GM18868 (cell line): ENCODE data around the gene SREBF1.
A peak's percentile ranks its signal among the peaks of the same experiment; 100 is the strongest.

Source experiments
- ATAC-seq: cut with Tn5 transposase; IDR thresholded peaks from one replicate; pipeline ENCODE4 v1.9.1; 2021; ENCODE audit warnings: mild to moderate bottlenecking, moderate library complexity; ENCODE audit not compliant: unreplicated experiment

SREBF1 gene

GRCh38 chr17:17766077-17766743 is 70.6 kb downstream of the SREBF1 start:
- peak; percentile 75 for ATAC-seq

DNA sequence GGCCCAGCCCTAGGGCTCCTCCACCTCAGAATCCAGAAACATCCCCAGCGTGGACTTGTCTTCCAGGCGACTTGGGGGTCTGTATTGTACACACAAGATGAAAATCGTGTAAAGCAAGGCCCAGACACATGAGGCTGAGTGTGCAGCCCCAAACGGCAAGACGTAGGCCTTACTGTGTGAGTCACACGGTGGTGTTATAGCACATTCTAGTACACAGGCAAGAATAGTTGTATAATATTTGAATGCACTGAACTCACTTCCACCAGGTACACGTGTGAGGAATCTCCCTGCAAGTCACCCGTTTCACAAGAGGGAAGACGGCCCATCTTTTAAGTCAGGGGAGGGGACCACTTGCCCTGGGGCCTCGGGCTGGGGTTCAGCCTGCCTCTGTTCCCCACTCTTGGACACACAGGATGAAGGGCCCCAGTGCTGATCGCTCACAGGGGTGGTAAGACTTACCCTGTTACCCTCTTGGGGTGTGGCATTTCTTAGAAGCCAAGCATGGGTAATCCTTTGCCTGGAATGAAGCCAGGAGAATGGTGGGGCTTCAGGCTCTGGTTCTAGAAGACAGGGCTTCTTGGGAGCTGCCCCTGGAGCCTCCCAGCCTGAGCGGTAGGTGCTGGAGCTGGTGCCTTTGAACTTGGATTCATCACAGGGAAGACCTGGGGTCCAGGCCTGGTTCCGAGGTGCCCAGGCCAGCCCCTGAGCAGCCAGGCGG is 71.3 kb downstream of the SREBF1 start:
- no peak for ATAC-seq

- ATAC-seq, result no peak
These were observed 73.1 kb downstream of the SREBF1 start for GRCh38 chr17:17763734-17764133.

GRCh38 chr17:17763136-17763535 is 73.7 kb downstream of the SREBF1 start:
- ATAC-seq, result no peak

DNA sequence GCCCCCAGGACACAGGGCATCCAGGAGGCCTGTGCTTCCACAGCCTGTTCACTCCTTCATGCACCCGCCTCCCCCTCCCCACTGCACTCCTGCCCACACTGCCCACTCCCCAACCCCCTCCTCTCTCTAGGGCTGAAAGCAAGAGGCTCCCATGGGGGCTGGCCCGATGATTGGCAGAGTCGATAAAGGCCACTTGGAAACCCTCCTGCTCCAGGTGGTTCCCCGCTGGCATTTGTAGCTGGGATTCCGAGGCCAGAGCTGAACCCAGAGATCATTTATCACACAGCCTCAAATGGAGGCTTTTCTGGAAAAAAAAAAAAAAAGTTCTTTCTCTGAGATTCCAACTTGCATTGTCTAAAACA is 74.1 kb downstream of the SREBF1 start:
- no peak for ATAC-seq
